Measurements from ENCODE around the gene CDON.

- TF ChIP-seq, protein P1, sequence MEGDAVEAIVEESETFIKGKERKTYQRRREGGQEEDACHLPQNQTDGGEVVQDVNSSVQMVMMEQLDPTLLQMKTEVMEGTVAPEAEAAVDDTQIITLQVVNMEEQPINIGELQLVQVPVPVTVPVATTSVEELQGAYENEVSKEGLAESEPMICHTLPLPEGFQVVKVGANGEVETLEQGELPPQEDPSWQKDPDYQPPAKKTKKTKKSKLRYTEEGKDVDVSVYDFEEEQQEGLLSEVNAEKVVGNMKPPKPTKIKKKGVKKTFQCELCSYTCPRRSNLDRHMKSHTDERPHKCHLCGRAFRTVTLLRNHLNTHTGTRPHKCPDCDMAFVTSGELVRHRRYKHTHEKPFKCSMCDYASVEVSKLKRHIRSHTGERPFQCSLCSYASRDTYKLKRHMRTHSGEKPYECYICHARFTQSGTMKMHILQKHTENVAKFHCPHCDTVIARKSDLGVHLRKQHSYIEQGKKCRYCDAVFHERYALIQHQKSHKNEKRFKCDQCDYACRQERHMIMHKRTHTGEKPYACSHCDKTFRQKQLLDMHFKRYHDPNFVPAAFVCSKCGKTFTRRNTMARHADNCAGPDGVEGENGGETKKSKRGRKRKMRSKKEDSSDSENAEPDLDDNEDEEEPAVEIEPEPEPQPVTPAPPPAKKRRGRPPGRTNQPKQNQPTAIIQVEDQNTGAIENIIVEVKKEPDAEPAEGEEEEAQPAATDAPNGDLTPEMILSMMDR (IDR thresholded peaks at IDR 0.05), result no peak
- TF ChIP-seq TCF7L2 (IDR thresholded peaks at IDR 0.05; ENCODE audit: low read depth, low read length) (no peak), POLR2AphosphoS5 (IDR thresholded peaks at IDR 0.05; ENCODE audit: low read depth, low read length) (no peak)
Observed at GRCh38 chr11:125977333-125977732, 85.3 kb downstream of the CDON start.

All from Panc1 (cell line).